ENCODE results near the gene UST.
"Not testable (repeated sequence)": the region's sequence is repeated elsewhere in the genome, so short reads cannot be mapped to it uniquely, and the experiment has no call there.

UST gene

DNA sequence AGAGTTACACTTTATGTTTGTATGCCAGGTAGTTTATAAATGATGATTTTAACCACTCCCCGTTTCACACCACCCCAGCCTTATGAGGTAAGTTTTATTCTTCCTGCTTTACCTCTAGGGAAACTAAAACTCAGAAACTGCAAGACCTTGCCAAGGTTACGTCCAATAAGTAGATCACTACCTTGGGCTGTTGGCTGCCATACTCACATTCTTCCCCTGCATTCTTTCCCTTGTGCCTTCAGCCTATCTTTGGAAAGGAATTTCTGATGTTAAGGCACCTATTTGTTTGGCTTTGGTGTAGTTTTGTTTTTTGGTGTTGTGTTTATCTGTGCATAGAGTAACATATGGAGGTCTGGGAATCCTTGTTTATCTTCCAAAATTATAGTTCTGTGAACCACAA, 122.1 kb downstream of the UST start:
- no peak for DNase-seq (ENCODE audit: low spot score)

GRCh38 chr6:148869585-148869984, 122.8 kb downstream of the UST start:
- peak; percentile 65 for DNase-seq (ENCODE audit: low spot score)

DNA sequence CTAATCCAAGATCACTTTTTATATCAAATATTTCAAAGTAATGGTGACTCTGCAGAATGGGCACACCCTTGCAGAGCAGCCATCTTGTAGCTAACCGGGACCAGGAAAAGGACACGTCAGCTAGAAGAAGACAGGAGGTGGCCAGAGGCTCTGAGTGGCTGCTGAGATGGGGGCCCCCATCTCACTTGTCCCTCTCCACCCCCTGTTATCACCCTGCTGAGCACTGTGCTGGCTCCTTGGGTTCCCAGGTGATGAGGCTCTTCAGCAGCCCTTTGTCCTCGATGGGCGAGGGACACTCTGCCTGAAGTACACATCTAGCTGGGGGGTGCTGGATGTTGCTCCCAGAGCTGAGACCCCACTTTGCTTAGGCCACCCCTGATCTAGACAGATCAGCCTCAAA, 126.3 kb downstream of the UST start:
- no peak for DNase-seq (ENCODE audit: low spot score)

DNA sequence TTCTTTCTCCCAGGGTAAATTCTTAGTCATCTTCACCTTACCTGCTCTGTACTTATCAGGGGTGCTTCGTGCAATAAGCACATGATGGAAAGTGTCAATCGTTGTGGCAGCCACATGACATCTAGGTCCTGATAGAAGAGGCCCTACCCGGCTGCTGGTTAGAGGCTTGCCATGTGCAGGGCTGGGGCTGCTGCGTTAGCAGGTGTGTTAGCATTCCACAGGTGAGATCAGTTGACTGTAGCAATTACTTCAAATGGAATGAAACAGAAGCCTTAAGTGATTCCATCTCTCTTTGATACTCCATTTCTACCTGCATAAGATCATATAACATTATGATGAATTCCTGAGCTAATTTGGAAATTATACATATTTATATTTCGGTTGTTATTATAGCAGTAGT, 127.0 kb downstream of the UST start:
- no peak for DNase-seq (ENCODE audit: low spot score)

- DNase-seq (ENCODE audit: low spot score): no peak
Measured at GRCh38 chr6:148874698-148875293, 128.0 kb downstream of the UST start.

DNA sequence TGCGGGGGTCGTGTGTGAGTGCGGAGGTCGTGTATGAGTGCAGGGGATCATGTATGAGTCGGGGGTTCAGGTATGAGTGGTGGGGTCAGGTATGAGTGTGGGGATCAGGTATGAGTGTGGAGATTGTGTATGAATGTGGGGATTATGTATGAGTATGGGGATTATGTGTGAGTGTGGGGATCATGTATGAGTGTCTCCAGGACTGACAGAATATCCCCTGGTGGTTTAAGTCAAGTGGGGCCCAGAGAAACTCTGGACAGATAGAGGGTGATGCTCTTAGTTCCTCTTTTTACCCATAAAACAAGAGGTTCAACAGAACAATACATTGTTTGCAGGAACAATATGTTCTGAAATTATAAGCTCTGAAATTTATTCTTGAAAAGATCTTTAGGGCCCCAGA, 131.9 kb downstream of the UST start:
- DNase-seq (ENCODE audit: low spot score): no peak

- DNase-seq (ENCODE audit: low spot score): not testable (repeated sequence)
Measured at GRCh38 chr6:148880742-148881141, 133.9 kb downstream of the UST start.

DNA sequence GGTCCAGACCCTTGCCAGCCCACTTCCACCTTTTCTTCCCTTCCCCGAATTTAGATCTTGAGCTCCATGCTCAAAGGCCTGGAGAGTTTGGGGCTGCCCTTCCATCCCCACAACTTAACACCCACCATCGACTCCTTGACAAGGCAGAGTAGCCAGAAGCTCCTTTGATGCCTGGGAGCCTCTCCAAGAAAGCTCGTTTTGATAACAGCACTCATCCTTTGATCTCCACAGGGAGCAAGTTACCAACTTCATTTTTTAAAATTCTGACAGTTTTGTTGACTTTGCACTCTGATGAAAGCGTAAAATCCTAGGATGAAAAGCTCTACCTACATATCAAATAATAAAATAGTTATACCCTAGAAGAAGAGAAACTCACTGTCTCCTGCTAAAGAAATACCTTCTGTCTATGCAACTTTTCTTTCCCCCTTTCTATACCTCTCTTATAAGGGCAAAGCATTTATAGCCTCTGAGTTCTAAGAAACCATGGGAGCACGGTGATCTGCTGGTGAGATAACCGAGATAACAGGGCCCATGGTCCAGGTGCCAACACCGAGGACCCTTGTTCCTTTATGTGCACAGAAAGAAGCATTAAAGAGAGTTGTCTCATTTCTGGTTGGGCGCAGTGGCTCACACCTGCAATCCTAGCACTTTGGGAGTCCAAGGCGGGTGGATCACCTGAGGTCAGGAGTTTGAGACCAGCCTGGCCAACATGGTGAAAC, 134.9 kb downstream of the UST start:
- no peak for DNase-seq (ENCODE audit: low spot score)

GRCh38 chr6:148883270-148883669, 136.4 kb downstream of the UST start:
- DNase-seq (ENCODE audit: low spot score): no peak

GRCh38 chr6:148884461-148884860, 137.6 kb downstream of the UST start:
- no peak for DNase-seq (ENCODE audit: low spot score)

DNA sequence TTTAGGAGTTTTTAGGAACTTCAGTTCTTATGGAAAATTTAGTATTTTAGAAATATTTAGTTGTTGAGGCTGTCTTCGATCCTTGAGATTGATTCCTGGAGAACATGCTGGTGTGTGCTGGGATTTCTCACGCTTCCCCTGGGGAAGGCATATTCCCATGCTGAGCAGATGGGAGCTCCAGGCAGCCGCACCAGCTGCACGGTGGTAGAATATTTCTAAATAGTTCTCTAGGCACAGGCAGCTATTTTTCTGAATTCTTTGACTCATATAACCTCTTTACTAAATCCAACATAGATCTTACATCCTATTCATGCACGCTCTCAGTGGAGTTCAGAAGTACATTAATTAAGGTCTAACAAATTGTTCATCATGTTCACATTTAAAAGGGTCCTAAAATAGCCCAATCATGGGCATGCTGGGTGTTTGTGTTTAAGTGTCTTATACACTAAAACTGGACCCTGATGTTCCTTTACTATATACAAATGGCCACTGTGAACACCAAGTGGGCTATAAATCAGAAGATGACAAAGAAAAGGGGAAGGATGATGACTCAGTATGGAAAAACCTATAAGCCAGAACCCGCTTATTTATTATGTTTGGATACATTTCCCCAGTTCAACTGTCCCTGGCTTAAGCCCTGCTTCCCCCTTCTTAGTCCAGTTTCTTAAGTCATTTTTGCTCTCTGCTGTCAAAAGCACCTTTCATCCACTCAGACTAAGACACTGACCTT, 138.5 kb downstream of the UST start:
- peak; percentile 26 for DNase-seq (ENCODE audit: low spot score)

DNA sequence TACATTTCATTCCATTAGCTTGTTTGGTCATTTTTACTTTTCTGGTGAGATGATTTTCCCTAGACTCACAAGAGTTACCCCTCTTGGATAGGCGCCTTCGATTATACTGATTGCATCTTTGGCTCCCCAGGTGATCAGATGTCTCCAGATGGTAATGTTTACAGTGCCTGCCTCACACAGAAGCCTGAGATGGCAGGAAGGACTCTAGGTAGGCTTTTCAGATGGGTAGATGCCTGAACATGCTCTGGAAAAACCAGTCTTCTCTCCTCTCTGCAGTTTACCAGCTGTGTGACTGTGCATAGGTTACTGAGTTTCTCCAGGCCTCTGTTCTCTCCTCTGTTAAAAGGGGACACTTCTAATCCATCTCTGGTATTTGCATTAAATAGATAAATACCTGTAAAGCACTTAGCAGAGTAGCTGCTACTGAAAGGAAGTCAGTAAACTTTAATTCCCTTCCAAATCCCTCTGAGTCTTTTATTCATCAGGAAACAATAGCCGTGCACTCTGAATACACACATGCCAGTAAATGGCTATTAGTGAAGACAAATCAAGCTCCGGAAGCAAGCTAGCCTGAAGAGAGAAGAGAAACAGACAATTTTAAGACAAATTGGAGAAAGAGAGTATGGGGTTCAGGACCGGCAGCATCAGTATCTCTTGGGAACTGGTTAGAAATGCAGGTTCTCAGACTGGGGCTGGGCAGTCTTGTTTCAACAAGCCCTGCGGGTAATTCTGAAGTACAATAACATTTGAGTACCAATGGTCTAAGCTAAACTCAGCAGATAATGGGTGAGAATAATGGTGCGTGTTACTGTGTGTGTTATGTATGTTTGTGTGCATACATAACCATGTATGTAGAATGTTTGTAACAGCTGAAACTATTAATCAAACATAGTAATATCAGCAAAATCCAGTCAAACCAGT, 139.4 kb downstream of the UST start:
- no peak for DNase-seq (ENCODE audit: low spot score)

- no peak for DNase-seq (ENCODE audit: low spot score)
Measured at GRCh38 chr6:148887181-148887580, 140.4 kb downstream of the UST start.

DNA sequence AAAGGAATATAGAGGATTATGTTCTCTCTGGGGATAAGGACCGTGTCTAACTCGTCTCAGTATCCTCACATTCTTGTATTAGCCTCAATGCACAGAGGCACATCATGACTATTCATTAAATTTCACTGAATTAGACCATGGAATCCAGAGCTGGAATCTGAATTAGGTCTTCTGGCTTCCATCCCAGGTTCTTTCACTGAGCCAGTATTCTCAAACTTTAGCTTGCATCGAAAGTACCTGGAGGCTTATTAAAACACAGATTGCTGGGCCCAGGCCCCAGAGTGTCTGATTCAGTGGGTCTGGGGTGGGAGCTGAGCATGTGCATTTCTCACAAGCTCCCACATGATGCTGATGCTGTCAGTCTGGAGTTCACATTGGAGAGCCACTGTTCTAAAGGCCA, 142.0 kb downstream of the UST start:
- no peak for DNase-seq (ENCODE audit: low spot score)

GRCh38 chr6:148890096-148890495, 143.3 kb downstream of the UST start:
- DNase-seq (ENCODE audit: low spot score): no peak

DNA sequence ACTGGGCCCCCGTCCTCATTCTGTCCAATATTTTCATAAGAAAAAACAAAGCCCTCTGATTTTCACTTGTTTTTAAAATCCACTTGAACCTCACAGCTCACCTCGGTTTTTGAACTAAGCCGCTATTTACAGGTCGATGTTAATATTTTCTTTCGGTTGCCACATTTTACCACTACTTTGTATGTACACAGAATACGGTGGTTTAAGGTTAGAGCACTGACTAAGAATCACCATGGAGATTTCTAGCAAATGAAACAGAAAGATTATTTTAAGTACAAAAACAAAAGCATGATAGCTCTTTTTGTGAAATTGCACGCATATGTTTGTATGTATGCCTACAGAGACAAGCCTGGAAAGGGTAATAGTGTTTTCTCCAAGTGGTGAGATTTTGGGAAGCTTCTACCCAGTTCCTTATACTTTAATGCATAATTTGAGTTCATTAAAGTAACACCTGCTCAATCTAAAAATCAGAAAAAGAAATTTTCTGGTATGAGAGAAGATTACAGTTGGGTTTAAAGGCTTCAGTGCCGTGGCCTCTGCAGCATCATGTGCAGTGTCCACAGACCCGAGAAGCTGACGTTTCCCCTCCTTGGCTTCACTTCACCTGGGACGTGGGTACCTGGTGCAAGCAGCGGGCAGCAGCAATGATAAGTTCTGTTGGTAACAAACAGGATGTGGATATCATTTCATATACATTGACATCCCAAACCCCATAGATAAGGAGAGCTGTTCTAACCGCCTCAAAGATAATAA, 144.0 kb downstream of the UST start:
- DNase-seq (ENCODE audit: low spot score): no peak

GRCh38 chr6:148891405-148891783, 144.6 kb downstream of the UST start:
- DNase-seq (ENCODE audit: low spot score): no peak

GRCh38 chr6:148892247-148892646, 145.4 kb downstream of the UST start:
- no peak for DNase-seq (ENCODE audit: low spot score)

DNA sequence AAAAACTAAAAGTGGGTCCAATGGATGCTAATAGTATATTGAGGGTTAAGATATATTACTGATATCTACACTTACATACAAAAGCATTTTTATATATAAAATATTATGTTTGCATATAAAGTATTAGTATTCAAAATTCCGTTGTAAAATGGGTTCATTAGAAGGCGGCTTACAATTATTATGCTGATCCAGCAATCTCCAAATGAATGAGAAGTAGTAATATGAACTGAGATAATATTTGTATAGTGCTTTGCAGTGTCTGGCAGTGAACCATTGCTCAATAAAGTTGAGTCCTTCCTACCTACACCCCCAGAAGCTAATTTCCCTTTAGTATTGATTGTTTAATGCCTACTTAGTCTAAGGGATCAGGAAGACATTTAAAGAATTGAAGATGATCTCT, 146.2 kb downstream of the UST start:
- no peak for DNase-seq (ENCODE audit: low spot score)

DNA sequence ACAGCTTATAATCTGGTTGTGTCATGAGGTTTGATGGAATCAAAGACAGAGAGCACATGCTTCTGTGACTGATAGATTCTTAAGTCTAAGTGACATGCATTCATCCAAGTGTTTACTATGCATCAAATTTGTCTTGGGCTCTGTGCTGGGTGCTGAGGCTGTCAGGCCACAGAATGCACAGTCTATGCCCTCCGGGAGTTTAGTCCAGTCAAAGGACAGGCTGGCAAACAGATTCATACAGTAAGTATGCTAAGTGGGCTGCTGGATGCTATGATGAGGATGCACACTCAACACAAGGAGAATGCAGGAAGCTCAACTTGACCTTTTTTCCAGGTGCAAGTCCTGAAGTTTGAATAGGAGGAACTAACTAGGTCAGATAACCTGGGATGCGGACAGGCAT, 146.7 kb downstream of the UST start:
- no peak for DNase-seq (ENCODE audit: low spot score)

DNA sequence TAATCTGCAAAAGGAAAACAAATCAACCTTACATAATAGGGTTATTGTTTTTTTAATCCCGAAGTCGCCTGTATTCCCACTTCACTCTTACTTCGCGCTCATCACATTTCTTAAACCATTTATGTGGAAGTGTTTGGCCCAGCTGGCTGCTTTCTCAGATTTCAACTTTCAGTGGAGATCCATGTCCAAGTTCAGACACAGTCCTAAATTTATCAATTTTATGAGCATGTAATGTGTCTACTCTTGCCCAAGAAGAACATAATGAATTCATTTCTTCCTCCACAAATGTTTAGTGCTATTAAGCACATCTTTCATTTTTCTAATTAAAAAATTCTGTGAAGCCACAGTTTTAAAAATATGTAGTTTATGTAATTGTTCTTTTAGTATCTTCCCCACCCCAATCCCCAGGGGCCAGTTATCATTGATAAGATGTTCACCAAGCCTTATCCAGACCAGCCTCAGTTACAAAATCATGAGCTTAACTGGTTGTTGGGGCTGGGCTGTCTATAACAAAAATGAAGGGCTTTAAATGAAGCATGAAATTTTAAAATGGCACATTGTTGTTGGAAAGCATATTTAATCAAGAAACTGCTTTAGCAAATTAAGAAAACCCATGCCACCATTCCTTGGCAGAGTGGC, 151.7 kb downstream of the UST start:
- no peak for DNase-seq (ENCODE audit: low spot score)

All from kidney capillary endothelial cell (primary cell).